VCaP (cell line): ENCODE data around the gene NUP93.
"Not testable (repeated sequence)": the region's sequence is repeated elsewhere in the genome, so short reads cannot be mapped to it uniquely, and the experiment has no call there.

Experiments used
- H3K27ac ChIP-seq: fragments of 450-650 bp; 2 replicates; pipeline ENCODE4 v1.5.1; 2017
- TF ChIP-seq, protein P1 (sequence below): fragments of 450-650 bp; conservative IDR thresholded peaks from 2 replicates; pipeline ENCODE4 v1.5.1; 2017; ENCODE audit warnings: mild to moderate bottlenecking, moderate library complexity

Gene NUP93

DNA sequence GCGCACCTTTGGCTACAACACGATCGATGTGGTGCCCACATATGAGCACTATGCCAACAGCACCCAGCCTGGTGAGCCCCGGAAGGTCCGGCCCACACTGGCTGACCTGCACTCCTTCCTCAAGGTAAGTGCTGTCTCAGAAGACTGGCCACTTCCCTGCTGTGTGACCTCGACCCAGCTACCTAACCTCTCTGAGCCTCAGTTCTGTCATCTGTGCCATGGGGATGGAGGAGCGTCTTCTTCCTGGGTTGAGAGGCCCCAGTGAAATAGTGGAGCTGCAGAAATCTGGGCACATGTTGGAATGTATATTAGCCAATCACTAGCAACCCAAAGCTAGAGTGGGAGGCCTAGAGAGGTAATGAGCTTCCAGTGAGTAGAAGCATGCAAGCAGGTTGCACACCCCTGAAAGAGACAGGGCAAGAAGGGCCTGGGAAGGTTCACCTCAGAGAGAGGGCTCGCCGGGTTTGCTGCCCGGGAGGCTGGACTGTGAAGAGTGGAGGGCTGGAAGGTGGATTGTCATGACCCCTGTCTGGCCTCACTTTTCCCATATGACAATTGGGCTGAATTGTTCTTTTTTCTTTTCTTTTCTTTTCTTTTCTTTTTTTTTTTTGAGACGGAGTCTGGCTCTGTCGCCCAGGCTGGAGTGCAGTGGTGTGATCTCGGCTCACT lies 135.6 kb downstream of the NUP93 start:
- TF ChIP-seq, protein P1, sequence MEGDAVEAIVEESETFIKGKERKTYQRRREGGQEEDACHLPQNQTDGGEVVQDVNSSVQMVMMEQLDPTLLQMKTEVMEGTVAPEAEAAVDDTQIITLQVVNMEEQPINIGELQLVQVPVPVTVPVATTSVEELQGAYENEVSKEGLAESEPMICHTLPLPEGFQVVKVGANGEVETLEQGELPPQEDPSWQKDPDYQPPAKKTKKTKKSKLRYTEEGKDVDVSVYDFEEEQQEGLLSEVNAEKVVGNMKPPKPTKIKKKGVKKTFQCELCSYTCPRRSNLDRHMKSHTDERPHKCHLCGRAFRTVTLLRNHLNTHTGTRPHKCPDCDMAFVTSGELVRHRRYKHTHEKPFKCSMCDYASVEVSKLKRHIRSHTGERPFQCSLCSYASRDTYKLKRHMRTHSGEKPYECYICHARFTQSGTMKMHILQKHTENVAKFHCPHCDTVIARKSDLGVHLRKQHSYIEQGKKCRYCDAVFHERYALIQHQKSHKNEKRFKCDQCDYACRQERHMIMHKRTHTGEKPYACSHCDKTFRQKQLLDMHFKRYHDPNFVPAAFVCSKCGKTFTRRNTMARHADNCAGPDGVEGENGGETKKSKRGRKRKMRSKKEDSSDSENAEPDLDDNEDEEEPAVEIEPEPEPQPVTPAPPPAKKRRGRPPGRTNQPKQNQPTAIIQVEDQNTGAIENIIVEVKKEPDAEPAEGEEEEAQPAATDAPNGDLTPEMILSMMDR: no peak
- no peak overlapping the region for H3K27ac ChIP-seq

DNA sequence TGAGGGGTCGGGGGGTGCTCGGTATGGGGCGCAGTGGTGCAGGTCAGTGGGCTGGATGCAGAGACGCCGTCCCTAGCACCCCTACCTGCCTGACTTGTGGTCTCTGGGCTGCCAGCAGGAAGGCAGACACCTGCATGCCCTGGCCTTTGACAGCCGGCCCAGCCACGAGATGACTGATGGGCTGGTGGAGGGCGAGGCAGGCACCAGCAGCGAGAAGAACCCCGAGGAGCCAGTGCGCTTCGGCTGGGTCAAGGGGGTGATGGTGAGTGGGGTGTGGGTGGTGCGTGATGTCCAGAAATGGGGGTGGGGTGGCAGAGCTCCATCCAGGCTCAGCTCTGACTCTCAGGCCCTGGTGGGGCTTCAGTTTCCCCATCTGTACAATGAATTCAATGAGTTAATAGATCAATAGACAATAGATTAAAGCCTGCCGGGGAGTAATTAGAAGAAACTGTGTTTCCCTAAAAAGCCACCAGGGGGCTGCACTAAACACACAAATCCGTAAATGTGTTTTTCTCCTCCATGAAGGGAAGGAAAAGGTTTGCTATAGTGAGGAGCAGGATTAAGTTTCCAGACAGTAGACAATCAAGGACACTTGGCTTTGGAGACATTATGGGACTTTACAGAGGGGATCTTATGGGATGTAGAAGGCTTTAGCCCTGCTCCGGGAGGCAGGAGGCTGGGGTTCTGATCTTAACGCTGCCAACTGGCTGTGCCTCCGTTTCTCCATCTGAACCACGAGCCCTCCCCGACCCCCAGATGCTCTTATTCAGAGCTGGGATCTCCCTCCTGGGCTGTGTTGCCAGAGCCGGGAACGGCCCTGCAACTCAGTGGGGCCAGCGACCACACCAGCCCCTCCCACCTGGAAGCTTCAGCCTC lies 137.3 kb downstream of the NUP93 start:
- TF ChIP-seq, protein P1: peak; percentile 71
- H3K27ac ChIP-seq: no peak overlapping the region

DNA sequence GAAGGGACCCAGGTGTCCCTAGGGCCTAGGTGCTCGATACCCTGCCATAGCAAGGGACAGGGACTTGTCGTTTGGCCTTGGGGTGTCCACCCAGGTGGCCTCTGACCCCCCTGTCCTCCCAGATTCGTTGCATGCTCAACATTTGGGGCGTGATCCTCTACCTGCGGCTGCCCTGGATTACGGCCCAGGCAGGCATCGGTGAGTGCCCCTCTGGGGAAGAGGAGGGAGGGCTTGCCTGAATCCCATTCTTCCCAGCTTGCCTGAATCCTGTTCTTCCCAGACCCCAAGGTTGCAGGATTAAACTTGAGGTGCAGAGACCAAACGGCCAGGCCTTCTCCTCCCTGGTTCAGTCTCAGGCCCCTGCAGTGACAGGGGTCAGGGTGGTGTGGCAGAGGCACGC lies 138.2 kb downstream of the NUP93 start:
- H3K27ac ChIP-seq: no peak overlapping the region

DNA sequence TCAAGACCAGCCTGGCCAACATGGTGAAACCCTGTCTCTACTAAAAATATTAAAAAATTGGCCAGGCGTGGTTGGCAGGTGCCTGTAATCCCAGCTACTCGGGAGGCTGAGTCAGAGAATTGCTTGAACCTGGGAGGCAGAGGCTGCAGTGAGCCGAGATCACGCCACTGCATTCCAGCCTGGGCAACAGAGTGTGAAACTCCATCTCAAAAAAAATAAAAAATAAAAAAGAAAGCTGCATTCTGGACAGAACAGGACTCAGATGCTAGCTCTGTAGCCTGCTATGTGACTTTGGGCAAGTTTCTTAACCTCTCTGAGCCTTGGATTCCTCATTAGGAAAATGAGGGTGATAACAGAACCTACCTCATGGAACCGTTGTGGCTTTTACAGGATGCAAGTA lies 138.8 kb downstream of the NUP93 start:
- not testable (repeated sequence) for H3K27ac ChIP-seq

More for the DNA sequence above, 138.2 kb downstream of the NUP93 start:
- TF ChIP-seq, protein P1: no peak

DNA sequence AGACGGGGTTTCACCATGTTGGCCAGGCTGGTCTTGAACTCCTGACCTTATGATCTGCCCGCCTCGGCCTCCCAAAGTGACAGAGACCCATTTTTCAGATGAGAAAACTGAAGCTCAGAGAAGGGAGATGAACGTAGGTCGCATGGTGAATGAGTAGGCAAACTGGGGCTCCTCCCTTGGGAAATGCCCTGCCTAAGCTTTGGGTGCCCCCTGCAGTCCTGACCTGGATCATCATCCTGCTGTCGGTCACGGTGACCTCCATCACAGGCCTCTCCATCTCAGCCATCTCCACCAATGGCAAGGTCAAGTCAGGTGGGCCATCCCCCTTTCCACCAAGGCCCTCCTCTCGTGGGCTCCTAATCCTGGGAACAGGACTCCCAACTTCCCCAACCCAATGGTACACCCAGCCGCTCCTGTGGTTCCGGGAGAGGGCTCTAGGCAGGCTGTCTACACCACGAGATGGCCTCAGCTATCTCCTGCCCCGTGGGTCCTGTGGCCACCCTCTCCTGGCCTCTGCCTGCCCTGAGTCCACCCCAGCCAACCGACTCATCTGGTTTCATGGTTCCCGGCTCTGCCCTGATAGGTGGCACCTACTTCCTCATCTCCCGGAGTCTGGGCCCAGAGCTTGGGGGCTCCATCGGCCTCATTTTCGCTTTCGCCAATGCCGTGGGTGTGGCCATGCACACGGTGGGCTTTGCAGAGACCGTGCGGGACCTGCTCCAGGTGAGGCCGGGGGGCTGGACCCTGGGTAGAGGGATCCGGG lies 139.8 kb downstream of the NUP93 start:
- TF ChIP-seq, protein P1: no peak
- H3K27ac ChIP-seq: no peak overlapping the region

DNA sequence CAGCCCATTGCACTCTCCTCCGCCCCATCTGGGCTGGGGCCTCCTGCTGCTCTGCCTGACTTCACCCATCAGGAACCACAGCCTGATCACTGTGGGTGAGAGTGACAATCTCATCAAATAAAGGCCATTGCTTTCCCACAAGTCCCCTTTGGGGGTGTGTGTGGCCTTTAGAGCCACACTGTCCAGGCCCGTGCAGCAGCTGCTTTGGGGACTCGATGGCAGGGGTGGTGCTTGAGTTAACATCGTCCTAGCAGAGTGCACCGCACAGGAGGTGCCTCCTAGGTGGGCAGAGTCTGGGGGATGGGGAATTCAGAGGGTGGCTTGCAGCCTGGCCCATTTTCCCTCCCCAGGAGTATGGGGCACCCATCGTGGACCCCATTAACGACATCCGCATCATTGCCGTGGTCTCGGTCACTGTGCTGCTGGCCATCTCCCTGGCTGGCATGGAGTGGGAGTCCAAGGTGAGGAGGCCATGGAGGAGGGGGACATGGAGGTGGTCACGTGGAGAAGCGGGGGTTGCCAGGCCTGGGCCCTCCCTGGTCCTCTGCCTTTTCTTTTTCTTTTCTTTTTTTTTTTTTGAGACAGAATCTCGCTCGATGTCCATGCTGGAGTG lies 140.5 kb downstream of the NUP93 start:
- H3K27ac ChIP-seq: no peak overlapping the region
- TF ChIP-seq, protein P1: no peak

DNA sequence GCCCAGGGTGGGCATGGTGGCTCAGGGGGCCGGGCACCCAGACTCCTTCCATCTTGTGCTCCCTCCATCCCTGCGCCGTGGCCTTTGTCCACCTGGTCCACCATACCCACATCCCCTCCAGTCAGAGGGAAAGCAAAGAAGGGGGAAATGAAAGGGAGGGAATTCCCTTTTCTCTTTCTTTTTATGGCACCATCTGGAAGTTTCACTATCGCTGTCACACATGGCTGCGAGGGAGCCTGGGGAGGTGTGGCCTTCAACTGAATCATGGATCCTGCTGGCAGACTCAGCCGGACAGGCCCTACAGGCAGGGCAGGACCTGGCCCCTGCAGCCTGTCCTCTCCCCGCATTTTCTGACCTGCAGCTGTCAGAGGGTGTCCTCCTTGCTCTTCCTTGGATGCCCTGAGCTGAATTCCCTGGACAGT lies 141.3 kb downstream of the NUP93 start:
- H3K27ac ChIP-seq: no peak overlapping the region
- TF ChIP-seq, protein P1: no peak
